Pericardium fibroblast (primary cell): ENCODE measurements around the gene CHST2. TPM values are rescaled to one million over a fixed set of nuclear protein-coding genes. Genes with fewer than 3 reads are reported as not detected.

ENCODE experiments used
- total RNA-seq: library from RNA; depleted of rRNA; stranded (reverse); fragments of >200 nt; gene quantifications from 2 replicates; pipeline ENCODE4 v1.2.3, GENCODE V29; 2015

CHST2 gene
- 48.9 and 62.1 TPM in 2 replicates for total RNA-seq

GRCh38 chr3:143119009-143119914 lies at the start of gene CHST2:
Gene CHST2 (plus strand): TSS chr3:143119771. CDS start chr3:143120817, 1,046 bp downstream.

Other genes with a start within 250 kb of the CHST2 start
- 3.5 and 10.9 TPM in 2 replicates for gene PCOLCE2, start 230.7 kb upstream of the CHST2 start, total RNA-seq
- gene PAQR9, start 156.1 kb upstream of the CHST2 start, total RNA-seq, result not detected in 2 replicates
- 22.3 and 26.1 TPM in 2 replicates for gene U2SURP, start 118.2 kb upstream of the CHST2 start, total RNA-seq